Measurements from ENCODE around the gene GRIA2. TPM values are rescaled to one million over a fixed set of nuclear protein-coding genes. Genes with fewer than 3 reads are reported as not detected.

Gene GRIA2
- total and polyA plus RNA-seq, 2 donors (not counting 3 experiments of a cell fraction or from before 2014, with no cell fraction given), result not detected

GRCh38 chr4:157196046-157196445 lies 24.5 kb upstream of the GRIA2 start:
- no TSS peak for BruUV-seq (replicated peaks)
- FAIRE-seq (no peak), DNase-seq (ENCODE audit: low read depth, low spot score) (no peak)
- no peaks in the 10 kb centered on the region for H3K9me3 ChIP-seq (replicated peaks; ENCODE audit: control insufficient read depth, insufficient read depth, low read length)
- no peak overlapping the region for H3K9ac ChIP-seq (replicated peaks; ENCODE audit: extremely low read depth, insufficient read depth, low read length)
- no peaks in the 10 kb centered on the region for H3K4me1 ChIP-seq (ENCODE audit: control insufficient read depth, extremely low read depth, insufficient read depth, low read length)
- no peaks in the 10 kb centered on the region for H3K27me3 ChIP-seq (ENCODE audit: control insufficient read depth in 2 of 2, insufficient read depth in 2 of 2, low read length in 2 of 2)
- dilution Hi-C loops (cut with MboI; ENCODE audit: extremely low pct_ligation_motif_present, low sequenced_read_pairs), result no loop called here
- no peak overlapping the region for H3K4me3 ChIP-seq (replicated peaks in 1 of 3; ENCODE audit: insufficient read depth in 1 of 3, low read depth in 1 of 3, low read length in 3 of 3)
- ChIA-PET POLR2A (no interaction called here), CTCF (no interaction called here)
- H3K36me3 ChIP-seq (ENCODE audit: control insufficient read depth in 2 of 2, extremely low read depth in 1 of 2, insufficient read depth in 2 of 2, low read length in 2 of 2), result no peaks in the 10 kb centered on the region
- no peaks in the 10 kb centered on the region for H3K9me1 ChIP-seq (replicated peaks; ENCODE audit: control insufficient read depth, extremely low read depth, insufficient read depth, low read length)
- H3K27ac ChIP-seq (ENCODE audit: insufficient read depth, low read depth, low read length), result no peak overlapping the region
- H3K4me2 ChIP-seq (ENCODE audit: insufficient read depth, low read length), result no peak overlapping the region
- H4K20me1 ChIP-seq (replicated peaks; ENCODE audit: control insufficient read depth, extremely low read depth, insufficient read depth, low read length), result no peaks in the 10 kb centered on the region
- TF ChIP-seq POLR2A (IDR thresholded peaks at IDR 0.05; ENCODE audit: low read depth, low read length), result no peak
- no peak for TF ChIP-seq CTCF (IDR thresholded peaks at IDR 0.05; ENCODE audit: extremely low read depth in 1 of 2, insufficient read depth in 1 of 2, low read depth in 1 of 2, low read length in 2 of 2)
- no peak for TF ChIP-seq MAX (IDR thresholded peaks at IDR 0.05; ENCODE audit: insufficient read depth, insufficient read length)
- TF ChIP-seq GATA2 (IDR thresholded peaks at IDR 0.05; ENCODE audit: insufficient read depth, insufficient read length, low read depth, low read length), result no peak
- no peak for TF ChIP-seq FOS (IDR thresholded peaks at IDR 0.05; ENCODE audit: borderline replicate concordance, insufficient read depth, low read length)
- TF ChIP-seq JUN (IDR thresholded peaks at IDR 0.05; ENCODE audit: borderline replicate concordance, insufficient read depth, insufficient read length, low read depth), result no peak
- no peak for TF ChIP-seq POLR2AphosphoS5 (IDR thresholded peaks at IDR 0.05; ENCODE audit: insufficient read depth, low read depth, low read length)
- no peak for TF ChIP-seq MYC (IDR thresholded peaks at IDR 0.05; ENCODE audit: low read depth, low read length)
- no peak for TF ChIP-seq EZH2 (IDR thresholded peaks at IDR 0.05; ENCODE audit: borderline replicate concordance, low read depth, low read length, severe bottlenecking)
- intact Hi-C loops (cut with micrococcal nuclease), result no loop called here
- H3K79me2 ChIP-seq (ENCODE audit: control insufficient read depth, insufficient read depth, low read length), result no peaks in the 10 kb centered on the region
- H2AFZ ChIP-seq (ENCODE audit: low read depth, low read length), result no peak overlapping the region
